Limb (tissue), 2 donors: ENCODE data around the gene SRGAP3.

Experiments
- DNase-seq, 2 donors: peaks; one replicate each; pipeline ENCODE4 v3.0.0-alpha.2; 2016; ENCODE audit errors: extremely low spot score in 2 of 2

SRGAP3 gene

GRCh38 chr3:9023226-9023590 is 226.2 kb downstream of the SRGAP3 start:
- no peak for DNase-seq

- DNase-seq: no peak
Observed at GRCh38 chr3:9022305-9023225, 226.9 kb downstream of the SRGAP3 start.

- DNase-seq: no peak
Observed at GRCh38 chr3:9021271-9022009, 228.0 kb downstream of the SRGAP3 start.

GRCh38 chr3:9020426-9020825 is 229.0 kb downstream of the SRGAP3 start:
- DNase-seq: peak in 1 of 2 donors; percentile 25

- DNase-seq: no peak
Observed at GRCh38 chr3:9019259-9019961, 230.0 kb downstream of the SRGAP3 start.

- no peak for DNase-seq
Observed at GRCh38 chr3:9015250-9015649, 234.2 kb downstream of the SRGAP3 start.

GRCh38 chr3:9013782-9014563 is 235.5 kb downstream of the SRGAP3 start:
- no peak for DNase-seq

- DNase-seq: no peak
Observed at GRCh38 chr3:9012521-9012920, 236.9 kb downstream of the SRGAP3 start.

GRCh38 chr3:9009976-9010545 is 239.4 kb downstream of the SRGAP3 start:
- DNase-seq: no peak

- DNase-seq: no peak
Observed at GRCh38 chr3:9008550-9009255, 240.7 kb downstream of the SRGAP3 start.

- DNase-seq: no peak
Observed at GRCh38 chr3:9007928-9008327, 241.5 kb downstream of the SRGAP3 start.

GRCh38 chr3:9007213-9007612 is 242.2 kb downstream of the SRGAP3 start:
- DNase-seq: no peak

GRCh38 chr3:9000041-9000440 is 249.4 kb downstream of the SRGAP3 start:
- DNase-seq: no peak

GRCh38 chr3:8997151-8997550 is 252.3 kb downstream of the SRGAP3 start:
- no peak for DNase-seq

GRCh38 chr3:8996681-8997121 is 252.7 kb downstream of the SRGAP3 start:
- peak; percentile 55 to 66 for DNase-seq

GRCh38 chr3:8996216-8996615 is 253.2 kb downstream of the SRGAP3 start:
- no peak for DNase-seq

- no peak for DNase-seq
Observed at GRCh38 chr3:8994226-8994625, 255.2 kb downstream of the SRGAP3 start.

GRCh38 chr3:8993331-8993730 is 256.1 kb downstream of the SRGAP3 start:
- DNase-seq: no peak

GRCh38 chr3:8992854-8993253 is 256.6 kb downstream of the SRGAP3 start:
- no peak for DNase-seq

GRCh38 chr3:8992199-8992598 is 257.2 kb downstream of the SRGAP3 start:
- no peak for DNase-seq
